H9 (cell line): ENCODE data around the gene NNT. TPM values are rescaled to one million over a fixed set of nuclear protein-coding genes. Genes with fewer than 3 reads are reported as not detected.
"Not testable (repeated sequence)": the region's sequence is repeated elsewhere in the genome, so short reads cannot be mapped to it uniquely, and the experiment has no call there.

ENCODE experiments used
- DNase-seq: peaks from one replicate; pipeline ENCODE4 v3.0.0-alpha.2; 2017
- H2AFZ ChIP-seq: one replicate; pipeline ENCODE4 v1.6.1; 2013; ENCODE audit warnings: mild to moderate bottlenecking, low read length, control low read depth, moderate library complexity
- H2AK5ac ChIP-seq: 2 replicates; pipeline ENCODE4 v1.6.1; 2013; ENCODE audit warnings: low read length, control low read depth, mixed read lengths; ENCODE audit not compliant: insufficient read length
- H2BK120ac ChIP-seq: one replicate; pipeline ENCODE4 v1.6.1; 2013; ENCODE audit warnings: low read depth, mild to moderate bottlenecking, low read length, control low read depth, inconsistent platforms; ENCODE audit not compliant: poor library complexity, severe bottlenecking
- H2BK12ac ChIP-seq: 2 replicates; pipeline ENCODE4 v1.6.1; 2013; ENCODE audit warnings: low read length, control low read depth, mixed read lengths, low read depth; ENCODE audit not compliant: insufficient read length
- H2BK15ac ChIP-seq: 2 replicates; pipeline ENCODE4 v1.6.1; 2013; ENCODE audit warnings: low read depth, low read length, control low read depth
- H2BK20ac ChIP-seq: one replicate; pipeline ENCODE4 v1.6.1; 2013; ENCODE audit warnings: low read depth, mild to moderate bottlenecking, low read length, control low read depth, inconsistent platforms; ENCODE audit not compliant: poor library complexity, severe bottlenecking
- H2BK5ac ChIP-seq: 2 replicates; pipeline ENCODE4 v1.6.1; 2013; ENCODE audit warnings: low read length, control low read depth, mixed read lengths; ENCODE audit not compliant: insufficient read length
- H3K14ac ChIP-seq: 2 replicates; pipeline ENCODE4 v1.6.1; 2013; ENCODE audit warnings: low read length, control low read depth; ENCODE audit not compliant: insufficient read depth
- H3K18ac ChIP-seq: 2 replicates; pipeline ENCODE4 v1.6.1; 2013; ENCODE audit warnings: low read depth, mild to moderate bottlenecking, mixed read lengths, low read length, control low read depth; ENCODE audit not compliant: insufficient read length
- H3K23ac ChIP-seq: 2 replicates; pipeline ENCODE4 v1.6.1; 2013; ENCODE audit warnings: low read length, control low read depth, mixed read lengths, low read depth; ENCODE audit not compliant: insufficient read length
- H3K23me2 ChIP-seq: 2 replicates; pipeline ENCODE4 v1.6.1; 2013; ENCODE audit warnings: low read depth, mild to moderate bottlenecking, mixed read lengths, low read length, control low read depth; ENCODE audit not compliant: insufficient read length, poor library complexity, severe bottlenecking
- H3K27ac ChIP-seq: 2 replicates; pipeline ENCODE4 v1.5.1; 2013; ENCODE audit warnings: low read length, control low read depth, mixed read lengths, low read depth; ENCODE audit not compliant: insufficient read length
- H3K27me3 ChIP-seq: 2 replicates; pipeline ENCODE4 v1.6.1; 2013; ENCODE audit warnings: low read length, control low read depth, inconsistent platforms; ENCODE audit not compliant: insufficient read depth
- H3K4ac ChIP-seq: 2 replicates; pipeline ENCODE4 v1.6.1; 2013; ENCODE audit warnings: low read depth, mild to moderate bottlenecking, control low read depth, inconsistent platforms, low read length, moderate library complexity
- H3K4me1 ChIP-seq: 2 replicates; pipeline ENCODE4 v1.6.1; 2013; ENCODE audit warnings: low read length, control low read depth, inconsistent platforms; ENCODE audit not compliant: insufficient read depth
- H3K4me2 ChIP-seq: 2 replicates; pipeline ENCODE4 v1.6.1; 2013; ENCODE audit warnings: low read length, control low read depth, mixed read lengths; ENCODE audit not compliant: insufficient read length, insufficient read depth
- H3K56ac ChIP-seq: 2 replicates; pipeline ENCODE4 v1.6.1; 2013; ENCODE audit warnings: low read depth, mild to moderate bottlenecking, mixed read lengths, low read length, control low read depth; ENCODE audit not compliant: insufficient read length
- H3K79me1 ChIP-seq: 2 replicates; pipeline ENCODE4 v1.6.1; 2013; ENCODE audit warnings: low read depth, mild to moderate bottlenecking, moderate library complexity, low read length, control low read depth, inconsistent platforms; ENCODE audit not compliant: insufficient read depth, poor library complexity, severe bottlenecking
- H3K79me2 ChIP-seq: 2 replicates; pipeline ENCODE4 v1.6.1; 2013; ENCODE audit warnings: low read length, control low read depth, inconsistent platforms; ENCODE audit not compliant: insufficient read depth
- H3K9ac ChIP-seq: 2 replicates; pipeline ENCODE4 v1.6.1; 2013; ENCODE audit warnings: low read length, control low read depth, mixed read lengths; ENCODE audit not compliant: insufficient read length; ENCODE audit errors: extremely low read depth
- H3K9me3 ChIP-seq: one replicate; pipeline ENCODE4 v1.6.1; 2013; ENCODE audit warnings: low read depth, low read length, inconsistent platforms; ENCODE audit not compliant: control insufficient read depth
- H3T11ph ChIP-seq: one replicate; pipeline ENCODE4 v1.6.1; 2013; ENCODE audit warnings: mild to moderate bottlenecking, low read length, control low read depth, inconsistent platforms
- H4K20me1 ChIP-seq: one replicate; pipeline ENCODE4 v1.6.1; 2013; ENCODE audit not compliant: control insufficient read depth, insufficient read length, insufficient read depth
- H4K5ac ChIP-seq: 2 replicates; pipeline ENCODE4 v1.6.1; 2013; ENCODE audit warnings: low read depth, mild to moderate bottlenecking, mixed read lengths, low read length, control low read depth; ENCODE audit not compliant: insufficient read length
- H4K8ac ChIP-seq: replicated peaks from 2 replicates; pipeline ENCODE4 v1.6.1; 2013; ENCODE audit warnings: low read length, control low read depth, mixed read lengths, low read depth; ENCODE audit not compliant: insufficient read length
- H4K91ac ChIP-seq: 2 replicates; pipeline ENCODE4 v1.6.1; 2013; ENCODE audit warnings: low read depth, mild to moderate bottlenecking, moderate library complexity, mixed read lengths, low read length, control low read depth; ENCODE audit not compliant: insufficient read length
- H3K27ac Mint-ChIP-seq, 3 experiments: 2 replicates in 2 of 3; 3 replicates in 1 of 3; pipeline ENCODE4 v1.8.0; 2020 to 2021; ENCODE audit warnings: mixed read lengths in 3 of 3, mild to moderate bottlenecking in 1 of 3, moderate library complexity in 1 of 3
- H3K27me3 Mint-ChIP-seq: 2 replicates; pipeline ENCODE4 v1.8.0; 2021; ENCODE audit warnings: low read depth, mild to moderate bottlenecking, moderate library complexity, mixed read lengths
- H3K36me3 Mint-ChIP-seq, 3 experiments: 2 replicates in 2 of 3; 3 replicates in 1 of 3; pipeline ENCODE4 v1.8.0; 2020 to 2021; ENCODE audit warnings: low read depth in 3 of 3, mixed read lengths in 3 of 3; ENCODE audit not compliant: insufficient read depth in 1 of 3
- H3K4me1 Mint-ChIP-seq, 2 experiments: 2 replicates each; pipeline ENCODE4 v1.8.0; 2020; ENCODE audit warnings: mixed read lengths in 2 of 2
- H3K4me3 Mint-ChIP-seq, 2 experiments: 2 replicates in 1 of 2; 3 replicates in 1 of 2; pipeline ENCODE4 v1.8.0; 2020 to 2021; ENCODE audit warnings: mild to moderate bottlenecking in 2 of 2, mixed read lengths in 2 of 2, moderate library complexity in 1 of 2
- H3K9me3 Mint-ChIP-seq, 2 experiments: 2 replicates in 1 of 2; 3 replicates in 1 of 2; pipeline ENCODE4 v1.8.0; 2020; ENCODE audit warnings: mild to moderate bottlenecking in 2 of 2, mixed read lengths in 2 of 2, moderate library complexity in 1 of 2
- WGBS: extraction: QIAGEN DNeasy Blood & Tissue Kit; methylation state at CpG from one replicate; pipeline ENCODE4 v1.1.7; 2013; ENCODE audit warnings: missing lambda C conversion rate, low lambda C conversion rate, mixed read lengths; ENCODE audit not compliant: insufficient read length; ENCODE audit errors: extremely low coverage; 5-methylcytosine and 5-hydroxymethylcytosine counted together
- total RNA-seq: library from RNA; stranded (reverse); gene quantifications from 2 replicates; pipeline ENCODE4 v1.2.1, GENCODE V29; 2021
- TF ChIP-seq, protein P1 (sequence below): fragments of 200-600 bp; sonication (generic); conservative IDR thresholded peaks from 3 replicates; pipeline ENCODE4 v1.8.0; 2021; ENCODE audit warnings: antibody characterized with exemption, mild to moderate bottlenecking

The NNT gene
- total RNA-seq, 1 experiment from 2014 or later, result 27.6 TPM

DNA sequence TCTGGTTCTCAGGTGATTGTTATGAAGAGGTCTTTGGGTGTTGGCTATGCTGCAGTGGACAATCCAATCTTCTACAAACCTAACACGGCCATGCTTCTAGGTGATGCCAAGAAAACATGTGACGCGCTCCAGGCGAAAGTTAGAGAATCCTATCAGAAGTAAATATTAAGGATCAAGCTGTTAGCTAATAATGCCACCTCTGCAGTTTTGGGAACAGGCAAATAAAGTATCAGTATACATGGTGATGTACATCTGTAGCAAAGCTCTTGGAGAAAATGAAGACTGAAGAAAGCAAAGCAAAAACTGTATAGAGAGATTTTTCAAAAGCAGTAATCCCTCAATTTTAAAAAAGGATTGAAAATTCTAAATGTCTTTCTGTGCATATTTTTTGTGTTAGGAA lies 101.3 kb downstream of the NNT start:
- Histone ChIP-seq H3K14ac (no peak overlapping the region), H3K79me1 (no peaks in the 10 kb centered on the region), H3K23me2 (no peaks in the 10 kb centered on the region), H3K79me2 (no peaks in the 10 kb centered on the region), H4K5ac (no peak overlapping the region), H3K23ac (no peak overlapping the region), H3K4me2 (no peak overlapping the region), H4K8ac (no peak overlapping the region), H2AK5ac (no peak overlapping the region), H3K9ac (no peak overlapping the region), H3T11ph (no peak overlapping the region), H2BK20ac (no peak overlapping the region), H2BK5ac (no peak overlapping the region), H2AFZ (no peak overlapping the region), H3K27me3 (no peaks in the 10 kb centered on the region), H2BK15ac (no peak overlapping the region), H3K27ac (no peak overlapping the region), H2BK12ac (no peak overlapping the region), H3K9me3 (no peaks in the 10 kb centered on the region), H3K56ac (no peak overlapping the region), H3K18ac (no peak overlapping the region), H4K20me1 (no peaks in the 10 kb centered on the region), H4K91ac (no peak overlapping the region), H3K4ac (no peak overlapping the region), H2BK120ac (no peak overlapping the region), H3K4me1 (no peaks in the 10 kb centered on the region)
- Mint-ChIP-seq H3K27ac (no peak overlapping the region), H3K9me3 (no peaks in the 10 kb centered on the region), H3K36me3 (peaks cover 0 to 3% (median 0%) of the 10 kb centered on the region in 3 experiments; a peak in 1 of 7 replicates), H3K27me3 (no peaks in the 10 kb centered on the region), H3K4me3 (no peak overlapping the region), H3K4me1 (no peaks in the 10 kb centered on the region)
- no CpG with 5 or more reads among the region's 4 CpGs for WGBS
- TF ChIP-seq, protein P1, sequence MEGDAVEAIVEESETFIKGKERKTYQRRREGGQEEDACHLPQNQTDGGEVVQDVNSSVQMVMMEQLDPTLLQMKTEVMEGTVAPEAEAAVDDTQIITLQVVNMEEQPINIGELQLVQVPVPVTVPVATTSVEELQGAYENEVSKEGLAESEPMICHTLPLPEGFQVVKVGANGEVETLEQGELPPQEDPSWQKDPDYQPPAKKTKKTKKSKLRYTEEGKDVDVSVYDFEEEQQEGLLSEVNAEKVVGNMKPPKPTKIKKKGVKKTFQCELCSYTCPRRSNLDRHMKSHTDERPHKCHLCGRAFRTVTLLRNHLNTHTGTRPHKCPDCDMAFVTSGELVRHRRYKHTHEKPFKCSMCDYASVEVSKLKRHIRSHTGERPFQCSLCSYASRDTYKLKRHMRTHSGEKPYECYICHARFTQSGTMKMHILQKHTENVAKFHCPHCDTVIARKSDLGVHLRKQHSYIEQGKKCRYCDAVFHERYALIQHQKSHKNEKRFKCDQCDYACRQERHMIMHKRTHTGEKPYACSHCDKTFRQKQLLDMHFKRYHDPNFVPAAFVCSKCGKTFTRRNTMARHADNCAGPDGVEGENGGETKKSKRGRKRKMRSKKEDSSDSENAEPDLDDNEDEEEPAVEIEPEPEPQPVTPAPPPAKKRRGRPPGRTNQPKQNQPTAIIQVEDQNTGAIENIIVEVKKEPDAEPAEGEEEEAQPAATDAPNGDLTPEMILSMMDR, result no peak
- DNase-seq, result no peak

DNA sequence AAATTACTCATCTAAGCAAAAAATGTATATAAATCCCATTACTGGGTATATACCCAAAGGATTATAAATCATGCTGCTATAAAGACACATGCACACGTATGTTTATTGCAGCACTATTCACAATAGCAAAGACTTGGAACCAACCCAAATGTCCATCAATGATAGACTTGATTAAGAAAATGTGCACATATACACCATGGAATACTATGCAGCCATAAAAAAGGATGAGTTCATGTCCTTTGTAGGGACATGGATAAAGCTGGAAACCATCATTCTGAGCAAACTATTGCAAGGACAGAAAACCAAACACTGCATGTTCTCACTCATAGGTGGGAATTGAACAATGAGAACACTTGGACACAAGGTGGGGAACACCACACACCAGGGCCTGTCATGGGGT lies 103.6 kb downstream of the NNT start:
- not testable (repeated sequence) for H2BK20ac ChIP-seq, H3K36me3 Mint-ChIP-seq, H4K20me1 ChIP-seq, H2BK120ac ChIP-seq, H3K27me3 ChIP-seq, H4K8ac ChIP-seq, H2BK5ac ChIP-seq, H3K4me1 ChIP-seq, H3K18ac ChIP-seq, H3K4me2 ChIP-seq, H3K9me3 ChIP-seq, H3K4ac ChIP-seq, H3K56ac ChIP-seq, DNase-seq, H4K5ac ChIP-seq, H2AFZ ChIP-seq, H3K79me1 ChIP-seq, H3K27me3 Mint-ChIP-seq, H3K23ac ChIP-seq, H2AK5ac ChIP-seq, H3K4me3 Mint-ChIP-seq, H3K14ac ChIP-seq, H3K23me2 ChIP-seq, H3K27ac ChIP-seq, H2BK12ac ChIP-seq, H2BK15ac ChIP-seq, H3K79me2 ChIP-seq, H3K27ac Mint-ChIP-seq, H3K4me1 Mint-ChIP-seq, H3K9me3 Mint-ChIP-seq, H3K9ac ChIP-seq, H4K91ac ChIP-seq, H3T11ph ChIP-seq
- no CpG with 5 or more reads among the region's 1 CpG for WGBS
